ENCODE results near the gene DHFR2. TPM values are rescaled to one million over a fixed set of nuclear protein-coding genes. Genes with fewer than 3 reads are reported as not detected.

Gene DHFR2
- total and polyA plus RNA-seq, 2 of the 4 experiments (the other 2 are of a cell fraction): 1.1 to 2.3 TPM

GRCh38 chr3:94050546-94050945 is 12.2 kb downstream of the DHFR2 start:
- ChIA-PET CTCF (interaction anchor here (0.6 kb wide), 1 partner anchor 46 kb away, joined by 3 read pairs; no protein-coding TSS in a partner anchor), POLR2A (ENCODE audit: unreplicated experiment) (no interaction called here)
- DNase-seq: no peak
- in situ Hi-C loops (cut with MboI; ENCODE audit: low sequenced_read_pairs) (no loop called here), dilution Hi-C loops (cut with HindIII; ENCODE audit: low sequenced_read_pairs, unreplicated experiment) (no loop called here), intact Hi-C loops (cut with micrococcal nuclease) (no loop called here)
- no peak overlapping the region for H2AFZ ChIP-seq (replicated peaks; ENCODE audit: low read length, poor library complexity)
- H3K56ac ChIP-seq (ENCODE audit: extremely low read depth, insufficient read depth, low read length): no peak overlapping the region
- no peak overlapping the region for H3K14ac ChIP-seq (replicated peaks; ENCODE audit: low read depth, low read length)
- no peak overlapping the region for H3K18ac ChIP-seq (ENCODE audit: low read depth, low read length)
- H3K27me3 ChIP-seq (ENCODE audit: control insufficient read depth, insufficient read depth, low read length): no peaks in the 10 kb centered on the region
- no peaks in the 10 kb centered on the region for H3K4me1 ChIP-seq (ENCODE audit: control insufficient read depth, insufficient read depth, low read length)
- no peak for ATAC-seq (ENCODE audit: low read depth)
- H4K20me1 ChIP-seq (ENCODE audit: insufficient read depth, low read length): no peaks in the 10 kb centered on the region
- H3K9me1 ChIP-seq (ENCODE audit: insufficient read depth, low read length): no peaks in the 10 kb centered on the region
- H3K4ac ChIP-seq (ENCODE audit: low read depth, low read length): no peak overlapping the region
- H3K79me1 ChIP-seq (ENCODE audit: low read depth in 1 of 2, low read length in 2 of 2): no peaks in the 10 kb centered on the region
- H3K9ac ChIP-seq (ENCODE audit: low read depth, low read length): no peak overlapping the region
- 0 out of 2 replicates have a peak, but pooled peaks cover 1% of the 10 kb centered on the region for H3K36me3 ChIP-seq (ENCODE audit: control insufficient read depth, insufficient read depth, low read length)
- no TSS peak for BruUV-seq (replicated peaks)
- no peak overlapping the region for H3K4me2 ChIP-seq (ENCODE audit: low read depth, low read length)
- no peak overlapping the region for H2BK20ac ChIP-seq (ENCODE audit: low read depth, low read length)
- no peak for TF ChIP-seq NFE2L2 (IDR thresholded peaks at IDR 0.05; ENCODE audit: low read depth, low read length)
- no peak for TF ChIP-seq USF2 (IDR thresholded peaks at IDR 0.05; ENCODE audit: low read depth, low read length)
- no peak for TF ChIP-seq MXI1 (IDR thresholded peaks at IDR 0.05; ENCODE audit: borderline replicate concordance, low read depth, low read length)
- TF ChIP-seq CHD1 (IDR thresholded peaks at IDR 0.05; ENCODE audit: low read depth, low read length): no peak
- TF ChIP-seq SMC3 (IDR thresholded peaks at IDR 0.05; ENCODE audit: low read depth, low read length): no peak
- TF ChIP-seq MAZ (IDR thresholded peaks at IDR 0.05; ENCODE audit: borderline replicate concordance, low read depth, low read length): no peak
- TF ChIP-seq BHLHE40 (IDR thresholded peaks at IDR 0.05; ENCODE audit: low read depth, low read length): no peak
- TF ChIP-seq FOS (IDR thresholded peaks at IDR 0.05; ENCODE audit: low read depth, low read length): no peak
- TF ChIP-seq RAD21 (IDR thresholded peaks at IDR 0.05; ENCODE audit: low read length): no peak
- no peak for TF ChIP-seq ELK1 (IDR thresholded peaks at IDR 0.05; ENCODE audit: borderline replicate concordance, low read depth, low read length)
- TF ChIP-seq POLR2A (IDR thresholded peaks at IDR 0.05; ENCODE audit: low read depth, low read length): no peak
- no peak for TF ChIP-seq RFX5 (IDR thresholded peaks at IDR 0.05; ENCODE audit: low read depth, low read length)
- TF ChIP-seq MAFK (IDR thresholded peaks at IDR 0.05; ENCODE audit: low read depth, low read length): no peak
- TF ChIP-seq RCOR1 (IDR thresholded peaks at IDR 0.05; ENCODE audit: insufficient replicate concordance, low read length): no peak
- TF ChIP-seq CEBPB (IDR thresholded peaks at IDR 0.05; ENCODE audit: low read depth, low read length): no peak
- TF ChIP-seq CTCF (conservative IDR thresholded peaks at IDR 0.05; ENCODE audit: low read depth, low read length): no peak
- no peak overlapping the region for H2BK15ac ChIP-seq (ENCODE audit: low read depth, low read length)
- H2AK9ac ChIP-seq (replicated peaks; ENCODE audit: low read depth, low read length, poor library complexity): no peak overlapping the region
- no peak overlapping the region for H4K5ac ChIP-seq (ENCODE audit: low read depth, low read length)
- no peak overlapping the region for H3K23ac ChIP-seq (ENCODE audit: low read depth, low read length)
- no peak overlapping the region for H2AK5ac ChIP-seq (ENCODE audit: low read depth, low read length)
- no peak overlapping the region for H4K91ac ChIP-seq (ENCODE audit: insufficient read depth, low read depth, low read length)
- no peak overlapping the region for H2BK120ac ChIP-seq (ENCODE audit: low read depth, low read length)
- no peak overlapping the region for H4K8ac ChIP-seq (ENCODE audit: low read depth in 2 of 2, low read length in 2 of 2)
- H3K27ac ChIP-seq (ENCODE audit: insufficient read depth, low read length): no peak overlapping the region
- H2BK5ac ChIP-seq (ENCODE audit: low read depth, low read length, poor library complexity, severe bottlenecking): no peak overlapping the region
- H3K4me3 ChIP-seq (ENCODE audit: insufficient read depth, low read depth, low read length): no peak overlapping the region
- no peaks in the 10 kb centered on the region for H3K9me3 ChIP-seq (ENCODE audit: control insufficient read depth, insufficient read depth, low read length)

Measured in IMR-90 (cell line).